AG04450 (cell line): ENCODE measurements around the gene TLCD3A. TPM values are rescaled to one million over a fixed set of nuclear protein-coding genes. Genes with fewer than 3 reads are reported as not detected.
A peak's percentile ranks its signal among the peaks of the same experiment; 100 is the strongest.

Experiments used
- CTCF ChIA-PET: fragments of 300-600, 350-600 bp; formaldehyde crosslinking; extraction: SDS; loops from one replicate; lab custom pipeline; 2022; ENCODE audit warnings: antibody characterized with exemption, inconsistent platforms; lab: Charles Lee
- POLR2A ChIA-PET: fragments of 350-600 bp; formaldehyde crosslinking; extraction: SDS; loops from one replicate; lab custom pipeline; 2021; ENCODE audit warnings: antibody characterized with exemption, inconsistent platforms; lab: Yijun Ruan, JAX
- DNase-seq: peaks from one replicate; pipeline ENCODE4 v3.0.0-alpha.2; 2011; ENCODE audit warnings: low read depth, low spot score
- H3K27ac ChIP-seq: one replicate; pipeline ENCODE4 v1.5.1; 2012; ENCODE audit warnings: low read depth, low read length, control low read depth
- H3K27me3 ChIP-seq: one replicate; pipeline ENCODE4 v1.6.0; 2012; ENCODE audit warnings: low read length; ENCODE audit not compliant: control insufficient read depth, insufficient read depth
- H3K4me3 ChIP-seq: 2 replicates; pipeline ENCODE4 v1.5.1; 2011; ENCODE audit warnings: mild to moderate bottlenecking, low read depth, low read length, control low read depth
- H3K9me3 ChIP-seq: 2 replicates; pipeline ENCODE4 v1.5.1; 2012; ENCODE audit warnings: low read length; ENCODE audit not compliant: control insufficient read depth, insufficient read depth
- CTCF ChIP-seq: IDR thresholded peaks from 2 replicates; pipeline ENCODE4 v1.5.1; 2011; ENCODE audit warnings: low read depth, low read length, control low read depth, inconsistent platforms
- polyA plus RNA-seq: library from polyadenylated mRNA; depleted of rRNA; stranded (reverse); fragments of >200 nt; gene quantifications from 2 replicates; pipeline ENCODE4 v1.2.3, GENCODE V29; 2011

TLCD3A gene
- polyA plus RNA-seq, 1 experiment, result 23.9 TPM

- Histone ChIP-seq H3K9me3 (no peaks in the 10 kb centered on the region; the same call in 1 of the 2 replicates), H3K4me3 (no peak overlapping the region), H3K27ac (no peak overlapping the region), H3K27me3 (no peaks in the 10 kb centered on the region)
- POLR2A ChIA-PET, result interaction anchor here (0.7 kb wide), 1 partner anchor 276 kb away, joined by 3 read pairs; no protein-coding TSS in a partner anchor
- CTCF ChIA-PET, result interaction anchor here (0.8 to 4.5 kb wide), 6 partner anchors 12 to 278 kb away, joined by 3 to 14 read pairs (median 7); a partner anchor contains a TSS
- peak; percentile 30; the same call in 1 of the 2 replicates for TF ChIP-seq CTCF
- DNase-seq, result no peak
Measured at GRCh38 chr17:688100-688989, 44.1 kb upstream of the TLCD3A start.

- ChIA-PET CTCF (interaction anchor here (0.8 to 4.5 kb wide), 2 partner anchors 10 to 278 kb away, joined by 4 to 14 read pairs; no protein-coding TSS in a partner anchor), POLR2A (no interaction called here)
- Histone ChIP-seq H3K4me3 (no peak overlapping the region), H3K27ac (no peak overlapping the region), H3K27me3 (no peaks in the 10 kb centered on the region), H3K9me3 (no peaks in the 10 kb centered on the region; the same call in 1 of the 2 replicates)
- DNase-seq, result no peak
- TF ChIP-seq CTCF, result no peak
Measured at GRCh38 chr17:689556-690275, 42.7 kb upstream of the TLCD3A start.

- CTCF ChIA-PET, result interaction anchor here (4.5 to 16.5 kb wide), 2 partner anchors 10 to 279 kb away, joined by 14 to 468 read pairs; a partner anchor contains a TSS
- H3K27ac ChIP-seq, result no peak overlapping the region
- TF ChIP-seq CTCF, result no peak
Measured at GRCh38 chr17:690361-690760, 42.0 kb upstream of the TLCD3A start.

GRCh38 chr17:691423-691822, 41.0 kb upstream of the TLCD3A start:
- H3K27ac ChIP-seq, result peak overlapping the region; percentile 25
- POLR2A ChIA-PET, result interaction anchor here (0.6 to 1.6 kb wide), 2 partner anchors 8 to 18 kb away, joined by 3 read pairs; no protein-coding TSS in a partner anchor
- CTCF ChIA-PET, result interaction anchor here (1.4 to 16.5 kb wide), 3 partner anchors 9 to 280 kb away, joined by 4 to 468 read pairs (median 14); a partner anchor contains a TSS
- DNase-seq, result no peak
- no peaks in the 10 kb centered on the region for H3K9me3 ChIP-seq
- no peak for TF ChIP-seq CTCF
- no peaks in the 10 kb centered on the region for H3K27me3 ChIP-seq
- no peak overlapping the region for H3K4me3 ChIP-seq

More at GRCh38 chr17:690361-690760, 42.0 kb upstream of the TLCD3A start:
- Histone ChIP-seq H3K4me3 (no peak overlapping the region), H3K9me3 (no peaks in the 10 kb centered on the region), H3K27me3 (no peaks in the 10 kb centered on the region)
- POLR2A ChIA-PET, result no interaction called here
- DNase-seq, result no peak
